Stimulated activated CD8-positive, alpha-beta memory T cell treated with anti-CD3 and anti-CD28 coated beads, Interleukin-12 subunit alpha, Interleukin-12 subunit beta, amount 100 ng/mL, for 4 hours (primary cell): ENCODE measurements around the gene MCC.
"Not testable (repeated sequence)": the region's sequence is repeated elsewhere in the genome, so short reads cannot be mapped to it uniquely, and the experiment has no call there.

Source experiments
- DNase-seq: peaks from one replicate; pipeline ENCODE4 v3.0.0-alpha.2; 2020; ENCODE audit warnings: low read depth

The MCC gene

DNA sequence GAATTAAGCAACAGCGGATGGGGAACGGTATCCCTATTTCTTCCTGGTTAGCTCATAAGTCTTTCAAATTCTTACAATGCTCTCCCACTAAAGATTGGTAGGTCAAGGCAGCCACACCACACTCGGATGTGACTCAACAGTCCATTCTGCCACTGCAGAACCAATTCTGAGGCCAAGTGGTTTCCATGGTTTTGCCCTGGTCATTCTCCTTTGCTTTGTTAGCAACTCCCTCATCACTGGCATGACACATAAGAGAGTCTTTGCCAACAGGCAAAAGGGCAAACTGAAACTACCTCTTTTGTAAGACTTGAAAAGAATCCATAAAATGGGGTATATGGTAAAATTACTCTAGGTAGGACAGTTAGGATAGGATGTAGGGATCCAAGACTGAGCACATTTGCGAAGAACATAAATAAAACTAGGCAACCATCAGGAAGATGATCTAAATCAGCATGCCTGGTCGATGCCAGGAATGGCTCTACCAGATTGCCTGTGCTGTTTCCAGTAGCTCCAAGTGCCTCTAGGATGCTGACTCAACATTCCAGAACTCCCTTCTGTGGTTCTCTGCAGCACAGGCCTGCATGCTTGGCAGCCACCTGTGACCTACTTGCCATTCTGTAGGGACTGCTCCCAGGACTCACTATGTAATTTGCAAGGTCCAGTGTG, 406.2 kb downstream of the MCC start:
- DNase-seq: no peak

DNA sequence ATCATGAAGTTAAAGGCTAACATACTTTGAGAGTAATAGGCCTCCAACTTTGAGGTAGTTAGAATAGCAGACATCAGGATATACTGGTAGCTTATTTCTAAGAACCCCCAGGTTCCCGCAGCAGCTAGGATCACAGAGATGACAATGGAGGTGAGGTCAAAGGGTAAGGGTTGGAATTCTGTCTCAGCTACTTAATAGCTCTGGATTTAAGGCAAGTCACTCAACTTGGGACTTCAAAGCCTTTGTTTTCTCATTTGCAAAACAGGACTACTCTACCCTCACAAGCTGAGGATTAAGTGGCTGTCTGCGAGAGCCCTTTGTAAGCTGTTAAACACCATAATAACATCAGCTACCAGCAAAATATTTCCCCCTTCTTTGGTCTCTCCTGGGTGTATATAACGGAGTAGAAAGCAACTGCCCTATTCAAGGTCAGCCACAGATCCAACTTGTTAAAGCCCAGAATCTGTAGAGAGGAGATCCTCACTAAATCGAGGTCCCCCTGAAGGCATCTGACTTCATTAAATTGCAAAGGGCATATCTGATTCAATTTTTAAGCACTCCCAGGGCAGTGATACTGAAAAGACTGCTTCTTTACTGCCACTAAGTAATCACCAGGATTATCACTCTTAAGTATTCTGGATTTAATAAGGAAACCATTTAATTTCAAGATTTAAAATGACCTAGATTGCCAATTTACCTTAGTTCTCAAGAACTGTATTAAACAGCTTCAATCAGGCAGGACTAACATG, 407.0 kb downstream of the MCC start:
- DNase-seq: no peak

GRCh38 chr5:113076649-113077048, 411.6 kb downstream of the MCC start:
- DNase-seq: not testable (repeated sequence)

DNA sequence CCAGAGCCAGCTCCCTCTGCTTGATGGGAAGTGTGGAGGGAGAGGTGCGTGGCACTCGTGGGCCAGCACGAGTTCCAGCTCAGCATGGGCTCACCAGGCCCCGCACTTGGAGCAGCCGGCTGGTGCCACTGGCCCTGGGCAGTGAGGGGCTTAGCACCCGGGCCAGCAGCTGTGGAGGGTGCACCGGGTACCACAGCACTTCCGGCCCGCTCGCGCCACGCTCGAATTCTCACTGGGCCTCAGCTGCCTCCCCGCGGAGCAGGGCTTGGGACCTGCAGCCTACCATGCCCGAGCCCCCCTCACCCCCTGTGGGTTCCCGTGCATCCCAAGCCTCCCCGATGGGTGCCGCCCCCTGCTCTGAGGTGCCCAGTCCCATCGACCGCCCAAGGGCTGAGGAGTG, 413.2 kb downstream of the MCC start:
- DNase-seq: no peak

GRCh38 chr5:113073629-113074034, 414.6 kb downstream of the MCC start:
- not testable (repeated sequence) for DNase-seq

GRCh38 chr5:113071401-113071800, 416.9 kb downstream of the MCC start:
- DNase-seq: no peak

GRCh38 chr5:113070901-113071300, 417.4 kb downstream of the MCC start:
- DNase-seq: no peak

DNA sequence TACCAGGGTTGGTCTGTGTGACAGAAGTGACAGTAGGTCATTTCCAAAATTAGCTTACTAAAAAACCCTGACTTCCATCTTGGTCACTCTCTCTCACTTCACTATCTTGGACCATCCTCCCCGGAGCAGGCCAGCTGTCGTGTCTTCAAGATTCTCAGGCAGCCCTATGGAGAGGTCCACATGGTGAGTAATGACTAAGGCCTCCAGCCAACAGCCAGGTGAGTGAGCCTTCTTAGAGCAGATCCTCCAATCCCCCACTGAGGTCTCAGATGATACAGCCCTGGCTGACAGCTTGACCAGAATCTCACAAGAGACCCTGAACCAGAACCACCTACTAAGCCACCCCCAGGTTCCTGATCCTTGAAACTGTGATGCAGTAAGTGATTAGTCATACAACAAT, 419.7 kb downstream of the MCC start:
- no peak for DNase-seq

- no peak for DNase-seq
Measured at GRCh38 chr5:113067635-113068344, 420.5 kb downstream of the MCC start.

DNA sequence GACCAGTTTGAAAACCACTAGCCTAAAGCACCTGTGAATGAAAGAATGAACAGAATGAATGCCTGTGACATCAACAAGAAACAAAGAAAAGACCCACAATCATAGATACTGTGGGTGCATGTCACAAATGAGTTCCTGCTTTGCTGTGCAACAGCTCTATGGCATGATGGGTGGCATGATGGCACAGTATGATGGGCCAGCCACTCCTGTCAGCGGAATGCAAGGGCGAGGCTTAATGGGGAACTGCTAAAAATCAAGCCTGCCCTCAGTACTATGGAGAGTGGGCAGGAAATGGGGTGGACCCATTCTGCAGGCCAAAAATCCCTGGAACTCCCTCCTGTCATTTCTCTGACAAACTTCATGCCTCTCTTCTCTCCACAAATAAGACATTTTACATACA, 422.6 kb downstream of the MCC start:
- no peak for DNase-seq

- no peak for DNase-seq
Measured at GRCh38 chr5:113064806-113065205, 423.4 kb downstream of the MCC start.

- DNase-seq: no peak
Measured at GRCh38 chr5:113063927-113064326, 424.3 kb downstream of the MCC start.

- DNase-seq: no peak
Measured at GRCh38 chr5:113062869-113063508, 425.3 kb downstream of the MCC start.

- DNase-seq: no peak
Measured at GRCh38 chr5:113061846-113062780, 426.1 kb downstream of the MCC start.

DNA sequence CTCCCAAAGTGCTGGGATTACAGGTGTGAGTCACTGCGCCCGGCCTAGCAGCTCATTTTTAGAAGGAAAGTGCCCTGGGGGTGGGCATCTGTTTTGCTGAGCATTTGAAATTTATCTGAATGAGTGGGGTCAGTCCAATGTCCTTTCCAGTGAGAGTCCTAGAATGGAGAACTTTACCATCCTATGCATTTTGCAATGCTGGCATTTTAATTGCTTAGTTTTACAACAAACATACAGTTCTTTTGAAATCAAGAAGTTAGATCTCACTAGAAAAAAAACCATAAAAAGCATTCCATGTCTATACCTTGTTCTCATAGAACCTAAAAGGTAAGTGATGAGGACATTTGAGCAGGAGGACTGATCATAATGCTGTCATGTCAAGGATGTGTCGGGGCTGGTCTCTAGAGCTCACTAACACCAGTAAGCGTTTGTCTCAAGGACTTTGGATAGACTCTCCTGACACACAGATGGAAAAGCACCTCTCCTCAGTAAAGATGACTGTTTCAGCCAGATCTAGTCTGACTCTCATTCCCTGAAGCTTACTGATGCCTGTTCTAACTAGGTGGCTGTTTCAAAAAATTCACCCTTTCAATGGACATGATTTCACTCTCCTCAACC, 427.7 kb downstream of the MCC start:
- no peak for DNase-seq

GRCh38 chr5:113059232-113060040, 428.8 kb downstream of the MCC start:
- DNase-seq: no peak

- no peak for DNase-seq
Measured at GRCh38 chr5:113058706-113059226, 429.5 kb downstream of the MCC start.

DNA sequence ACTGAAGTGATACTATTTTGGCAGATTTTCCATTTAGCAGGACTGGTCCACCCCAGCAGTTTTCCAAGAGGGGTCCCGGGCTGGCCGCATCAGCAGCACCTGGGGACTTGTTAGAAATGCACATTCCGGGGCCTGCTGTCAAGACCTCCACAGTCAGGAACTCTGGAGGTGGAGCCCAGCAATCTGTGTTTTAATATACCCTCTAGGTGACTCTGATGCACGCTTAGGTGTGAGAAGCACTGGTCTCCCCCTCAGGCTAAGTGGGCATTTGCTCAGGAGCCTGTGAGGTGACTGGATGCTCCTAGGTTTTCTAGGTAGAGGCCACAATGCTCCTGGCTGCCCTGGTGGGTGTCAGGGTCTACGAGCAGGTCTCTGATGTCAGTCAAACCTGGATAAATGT, 430.0 kb downstream of the MCC start:
- DNase-seq: no peak

GRCh38 chr5:113057557-113057984, 430.7 kb downstream of the MCC start:
- no peak for DNase-seq

- no peak for DNase-seq
Measured at GRCh38 chr5:113056988-113057387, 431.3 kb downstream of the MCC start.
